ENCODE results near the gene TUBA8.

DNA sequence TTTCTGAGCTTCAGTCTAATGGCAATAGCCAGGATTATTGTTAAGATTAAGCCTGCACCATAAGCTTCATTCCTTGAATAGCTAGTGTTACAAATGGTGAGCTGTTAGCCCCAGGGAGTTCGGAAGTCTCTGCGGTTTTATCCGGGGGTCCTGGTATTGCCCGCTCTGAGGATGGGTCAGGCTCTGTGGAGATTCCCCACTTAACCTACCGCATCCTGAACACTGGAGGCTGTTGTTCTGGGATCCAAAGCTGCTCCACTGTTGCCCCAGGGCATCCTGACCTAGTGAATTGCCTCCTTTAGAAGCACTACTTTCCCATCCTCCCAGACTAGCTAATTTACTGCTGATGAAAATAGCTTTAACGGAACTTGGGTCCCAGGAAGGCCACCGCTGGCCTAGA is 47.3 kb upstream of the TUBA8 start:
- TF ChIP-seq CREB1 (IDR thresholded peaks at IDR 0.05; ENCODE audit: low read depth) (no peak), RAD21 (IDR thresholded peaks at IDR 0.05; ENCODE audit: low read depth) (no peak), USF1 (IDR thresholded peaks at IDR 0.05) (no peak), TAF1 (IDR thresholded peaks at IDR 0.05; ENCODE audit: low read depth) (no peak), EP300 (IDR thresholded peaks at IDR 0.05; ENCODE audit: borderline replicate concordance) (no peak), CEBPB (IDR thresholded peaks at IDR 0.05) (no peak), FOXM1 (IDR thresholded peaks at IDR 0.05; ENCODE audit: borderline replicate concordance, low read depth) (no peak), YY1 (IDR thresholded peaks at IDR 0.05; ENCODE audit: low read depth) (no peak)
